Stimulated activated CD8-positive, alpha-beta memory T cell treated with anti-CD3 and anti-CD28 coated beads, Interleukin-7, amount 100 ng/mL, for 48 hours (primary cell): ENCODE results near the gene VEGFC.

Experiments
- DNase-seq, 2 donors: peaks; one replicate each; pipeline ENCODE4 v3.0.0-alpha.2; 2020; ENCODE audit warnings: low read depth in 1 of 2; ENCODE audit errors: extremely low read depth in 1 of 2

VEGFC gene

DNA sequence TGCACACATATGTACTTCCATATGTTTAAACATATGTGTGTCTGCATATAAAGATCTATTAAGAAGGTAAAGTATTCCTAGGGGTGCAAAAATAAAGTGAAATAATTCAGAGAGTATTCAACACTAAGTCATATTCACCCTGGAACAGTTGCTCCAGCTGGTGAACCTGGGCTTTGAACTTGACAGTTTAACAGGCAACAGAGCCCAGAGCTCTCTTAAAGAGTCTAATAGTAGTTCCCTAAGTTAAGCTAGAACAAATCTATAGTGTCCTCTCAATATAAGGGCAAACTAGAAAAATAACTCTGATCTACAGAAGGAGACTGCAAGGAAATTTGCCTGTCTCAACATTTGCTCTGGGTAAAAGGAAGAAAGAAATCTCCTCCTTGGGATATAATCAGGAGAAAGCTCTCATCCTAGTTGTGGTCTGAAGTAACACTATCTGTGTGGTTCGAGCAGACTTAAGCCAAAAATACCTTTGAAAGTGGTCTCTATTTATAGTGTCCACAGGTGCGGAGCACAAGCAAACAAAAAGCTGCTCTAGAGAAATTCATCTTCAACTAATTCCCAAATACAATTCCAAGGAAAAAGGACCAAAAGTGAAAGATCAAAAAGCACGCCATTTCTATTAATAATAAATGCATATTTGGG, 29.9 kb downstream of the VEGFC start:
- no peak for DNase-seq

DNA sequence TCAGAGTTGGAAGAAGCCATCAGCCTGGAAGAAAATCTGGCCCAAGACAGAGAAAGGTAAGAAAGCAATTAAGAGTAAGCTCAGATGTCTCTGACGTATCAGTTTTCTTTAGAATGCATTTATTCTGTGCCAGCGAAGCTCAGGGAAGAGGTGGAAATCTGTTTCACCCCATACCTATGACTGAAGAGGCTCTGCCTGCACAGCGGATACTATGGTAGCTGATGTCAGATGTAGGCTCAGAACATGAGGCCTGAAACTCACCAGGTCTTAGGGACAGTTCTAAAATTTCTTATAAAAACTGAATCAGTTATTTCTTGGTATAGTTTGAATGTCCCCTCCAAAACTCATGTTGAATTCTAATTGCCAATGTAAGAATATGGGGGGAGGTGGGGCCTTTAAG, 30.9 kb downstream of the VEGFC start:
- no peak for DNase-seq

GRCh38 chr4:176760471-176760870, 32.3 kb downstream of the VEGFC start:
- no peak for DNase-seq

- no peak for DNase-seq
Observed at GRCh38 chr4:176758731-176759130, 34.0 kb downstream of the VEGFC start.

GRCh38 chr4:176758323-176758722, 34.4 kb downstream of the VEGFC start:
- no peak for DNase-seq

DNA sequence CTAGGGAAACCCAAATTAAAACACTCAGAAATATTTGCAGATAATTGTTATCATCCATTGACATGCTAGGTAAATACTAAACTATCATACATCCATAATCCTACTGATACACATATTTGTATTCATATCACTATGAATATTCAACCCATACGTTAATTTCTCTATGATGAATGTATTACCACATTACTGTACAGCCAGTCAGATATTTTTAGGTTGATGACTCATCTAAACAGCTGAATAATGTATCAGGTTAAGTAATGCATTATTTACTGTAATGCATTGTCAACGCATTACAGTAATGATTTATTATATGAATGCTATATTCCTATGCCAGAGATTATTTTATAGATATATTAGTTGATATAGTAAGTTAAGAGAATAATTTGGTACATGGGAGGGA, 37.1 kb downstream of the VEGFC start:
- DNase-seq: no peak

DNA sequence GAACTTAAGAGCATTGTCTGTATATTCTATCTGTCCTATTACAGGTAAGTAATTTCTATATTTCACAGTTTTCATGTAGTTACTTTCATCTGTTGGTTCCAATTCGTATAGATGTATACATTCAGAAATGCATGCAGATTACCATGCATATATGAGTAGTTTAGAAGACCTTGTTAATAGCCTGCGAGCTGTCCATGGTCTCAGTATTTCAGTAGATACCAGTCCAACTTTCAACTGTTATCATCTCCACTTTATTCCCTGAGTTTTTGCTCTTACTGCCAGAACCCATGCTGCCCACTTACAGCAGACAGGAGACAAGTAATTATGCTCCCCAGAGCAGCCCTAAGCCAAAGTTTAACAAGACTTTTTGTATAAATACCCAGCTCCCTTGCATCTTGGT, 37.7 kb downstream of the VEGFC start:
- DNase-seq: no peak

DNA sequence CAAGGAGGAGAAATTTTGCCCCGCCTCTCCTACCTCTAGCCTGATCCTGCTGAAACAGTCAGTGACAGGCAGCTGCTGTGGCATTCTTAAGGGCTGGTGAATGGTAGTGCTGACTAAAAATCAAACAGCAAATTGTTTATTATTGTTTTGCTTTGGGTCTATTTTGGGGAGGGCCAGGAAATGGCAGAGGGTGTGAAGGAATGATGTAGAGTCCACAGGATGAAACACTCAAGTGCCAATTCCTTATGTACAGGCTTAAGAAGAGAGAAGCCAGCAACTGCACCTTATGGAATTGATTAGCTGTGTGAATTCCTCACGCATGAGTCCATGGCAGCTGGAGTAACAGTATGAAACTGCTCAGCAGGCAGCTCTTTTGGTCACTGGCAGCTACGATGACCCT, 39.7 kb downstream of the VEGFC start:
- no peak for DNase-seq

- DNase-seq: no peak
Observed at GRCh38 chr4:176752191-176752749, 40.5 kb downstream of the VEGFC start.

DNA sequence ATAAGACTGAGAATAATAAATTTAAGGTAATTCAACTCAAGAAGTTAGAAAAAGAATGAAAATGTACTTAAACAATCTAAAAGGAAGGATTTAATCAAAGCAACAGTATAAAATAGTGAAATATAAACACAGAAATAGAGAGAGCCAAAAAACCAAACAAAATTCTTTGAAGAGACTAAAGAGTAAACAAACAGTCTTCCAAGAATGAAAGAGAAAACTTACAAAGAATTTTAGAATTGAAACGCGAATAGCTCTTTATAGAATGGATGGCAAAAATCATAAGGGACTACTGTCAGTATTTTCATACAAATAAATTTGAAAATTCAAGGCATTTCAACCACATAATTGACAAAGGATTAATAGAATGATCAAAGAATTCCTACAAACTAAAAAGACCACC, 41.7 kb downstream of the VEGFC start:
- no peak for DNase-seq

DNA sequence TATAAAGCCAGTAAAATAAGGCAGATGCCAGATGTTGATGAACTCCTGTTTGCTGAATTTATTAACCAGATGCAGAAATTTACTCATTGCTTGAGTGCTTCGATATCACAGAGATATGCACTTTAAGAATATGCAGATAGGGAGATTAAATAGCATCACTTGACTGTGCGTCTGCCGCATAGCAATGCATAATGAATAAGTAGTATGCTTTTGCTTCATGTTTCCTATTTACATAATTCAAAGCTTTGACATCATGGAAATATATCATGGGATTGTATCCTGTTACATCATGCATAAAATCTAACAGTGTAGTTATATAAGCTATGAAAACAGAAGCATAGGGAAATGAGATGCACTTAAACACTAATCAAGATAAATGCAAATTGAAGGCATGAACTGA, 45.9 kb downstream of the VEGFC start:
- DNase-seq: no peak

GRCh38 chr4:176745902-176746301, 46.8 kb downstream of the VEGFC start:
- DNase-seq: no peak

DNA sequence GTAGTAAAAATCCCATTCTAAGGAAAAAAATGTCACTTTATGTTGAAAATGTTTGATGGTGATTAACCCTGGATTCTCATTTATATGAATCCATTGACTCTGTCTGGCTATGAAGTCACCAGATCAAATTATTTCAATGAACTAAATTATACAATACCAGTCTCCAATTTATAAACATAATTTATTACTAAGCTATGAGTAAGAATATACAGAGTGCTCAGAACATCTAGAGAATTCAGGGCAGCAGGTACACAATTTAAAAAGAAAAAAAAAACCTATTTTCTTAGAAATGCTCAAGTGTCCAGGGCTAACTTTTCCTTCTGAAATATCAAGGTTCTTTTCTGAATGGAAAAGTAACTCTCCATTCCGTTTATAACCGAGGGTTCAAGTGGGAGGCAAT, 48.6 kb downstream of the VEGFC start:
- no peak for DNase-seq

DNA sequence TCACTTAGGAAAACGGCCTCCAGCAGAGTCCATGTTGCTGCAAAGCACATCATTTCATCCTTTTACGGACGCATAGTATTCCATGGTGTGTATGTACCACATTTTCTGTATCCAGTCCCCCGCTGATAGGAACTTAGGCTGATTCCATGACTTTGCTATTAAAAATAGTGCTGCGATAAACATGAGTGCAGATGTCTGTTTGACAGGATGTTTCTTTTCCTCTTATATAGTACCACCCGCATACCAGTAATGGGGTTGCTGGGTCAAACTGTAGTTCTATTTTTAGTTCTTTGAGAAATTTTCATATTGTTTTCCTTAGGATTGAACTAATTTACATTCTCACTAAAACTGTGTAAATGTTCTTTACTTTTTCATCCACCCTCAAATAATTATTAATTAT, 50.5 kb downstream of the VEGFC start:
- DNase-seq: no peak

GRCh38 chr4:176741253-176741652, 51.5 kb downstream of the VEGFC start:
- DNase-seq: no peak

- DNase-seq: no peak
Observed at GRCh38 chr4:176735300-176735699, 57.4 kb downstream of the VEGFC start.

DNA sequence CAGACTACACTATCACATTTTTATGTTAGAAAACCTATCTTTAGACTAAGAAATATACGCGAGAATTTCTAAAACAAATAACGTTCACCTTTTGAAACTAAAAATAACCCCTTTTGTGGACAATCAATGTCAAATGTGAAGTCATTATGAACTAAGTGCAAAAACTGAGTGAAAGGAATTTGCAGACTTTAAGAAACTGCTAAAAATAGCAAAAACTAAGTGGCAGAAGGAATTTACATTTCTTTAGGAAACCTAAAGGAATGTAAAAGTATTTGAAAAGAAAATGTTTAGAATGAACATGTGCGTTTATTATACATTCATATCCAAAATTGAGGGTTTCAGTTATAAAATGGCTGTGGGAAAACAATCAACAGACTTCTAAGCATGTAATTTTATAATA, 58.3 kb downstream of the VEGFC start:
- DNase-seq: no peak

- no peak for DNase-seq
Observed at GRCh38 chr4:176729489-176729888, 63.2 kb downstream of the VEGFC start.

DNA sequence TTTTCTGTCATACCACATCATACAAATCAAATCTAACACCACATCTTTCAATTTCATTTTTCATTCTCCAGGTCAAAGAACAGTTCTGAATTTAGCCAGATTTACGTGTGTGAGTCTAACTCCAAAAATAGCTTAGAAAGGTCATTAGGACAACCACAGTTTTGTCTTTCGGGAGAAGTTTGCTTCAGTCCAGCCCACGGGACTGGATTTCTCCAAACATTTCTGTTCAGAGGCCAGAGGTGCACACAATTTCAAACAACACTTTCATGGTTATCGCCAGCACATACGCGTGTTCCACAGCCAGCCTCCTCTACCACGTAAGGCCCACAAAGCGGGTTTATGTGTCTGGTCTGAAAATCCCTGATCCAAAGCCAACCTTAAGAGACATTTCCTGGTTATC, 65.9 kb downstream of the VEGFC start:
- DNase-seq: no peak

- no peak for DNase-seq
Observed at GRCh38 chr4:176721459-176721858, 71.3 kb downstream of the VEGFC start.

DNA sequence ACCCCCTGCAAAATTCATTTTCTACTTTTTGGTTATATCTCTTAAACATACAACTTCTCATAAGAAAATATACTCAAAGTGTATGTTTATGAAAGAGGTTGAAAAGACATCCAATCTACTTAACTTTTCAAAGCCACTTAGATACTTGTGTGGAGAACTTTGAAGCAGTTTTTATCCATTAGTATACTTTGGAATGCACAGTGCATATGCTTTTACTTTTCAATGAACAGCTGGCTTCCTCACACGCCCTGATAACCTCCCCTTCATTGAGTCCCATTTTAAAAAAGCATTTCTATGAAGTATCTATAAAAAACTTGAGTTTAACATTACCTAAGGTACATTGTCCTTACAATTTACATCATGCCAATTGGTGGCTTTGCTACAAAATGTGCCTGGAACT, 73.8 kb downstream of the VEGFC start:
- DNase-seq: no peak

DNA sequence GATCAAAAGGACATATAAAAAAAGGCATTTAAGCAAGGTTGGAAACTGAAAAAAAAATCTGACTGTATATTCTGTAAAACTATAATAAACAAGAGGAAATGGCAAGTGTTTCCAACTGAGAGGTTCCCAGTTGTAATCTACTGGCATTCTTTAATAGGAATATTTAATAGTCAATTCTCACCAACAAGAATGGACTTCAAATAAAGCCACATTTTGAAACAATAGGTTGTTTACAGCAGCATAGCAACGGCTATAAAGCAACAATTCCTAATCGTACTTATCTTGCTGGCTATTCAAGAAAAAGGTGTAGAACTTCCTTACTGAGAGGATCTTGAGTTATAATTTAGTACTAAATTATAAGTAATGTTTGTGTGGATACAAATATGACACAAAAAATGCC, 75.5 kb downstream of the VEGFC start:
- DNase-seq: no peak

GRCh38 chr4:176709417-176709816, 83.3 kb downstream of the VEGFC start:
- no peak for DNase-seq
